A549 (cell line): ENCODE measurements around the gene ANKHD1.
"Not testable (repeated sequence)": the region's sequence is repeated elsewhere in the genome, so short reads cannot be mapped to it uniquely, and the experiment has no call there.

ENCODE experiments used
- CEBPB ChIP-seq, 2 experiments: fragments of >200 bp in 1 of 2; sonication (Bioruptor Twin) in 1 of 2; formaldehyde crosslinking in 1 of 2; IDR thresholded peaks; 2 replicates each; pipeline ENCODE4 v1.6.1; 2012 to 2016
- CTCF ChIP-seq: fragments of >200 bp; sonication (Bioruptor Twin); formaldehyde crosslinking; IDR thresholded peaks from 3 replicates; pipeline ENCODE4 v1.5.1; 2016
- EHF ChIP-seq: fragments of 250-450 bp; sonication (Bioruptor Pico); IDR thresholded peaks from 2 replicates; pipeline ENCODE4 v1.5.0; 2020; ENCODE audit warnings: mild to moderate bottlenecking
- ESRRA ChIP-seq: fragments of 150-350 bp; IDR thresholded peaks from 2 replicates; pipeline ENCODE4 v1.6.1; 2014; ENCODE audit warnings: mild to moderate bottlenecking, low read length, borderline replicate concordance
- GATA3 ChIP-seq: IDR thresholded peaks from 2 replicates; pipeline ENCODE4 v1.6.1; 2012; ENCODE audit warnings: borderline replicate concordance
- JUNB ChIP-seq: fragments of >200 bp; sonication (Bioruptor Twin); formaldehyde crosslinking; IDR thresholded peaks from 2 replicates; pipeline ENCODE4 v1.6.1; 2016
- KDM1A ChIP-seq: fragments of 200-600 bp; sonication (generic); IDR thresholded peaks from 2 replicates; pipeline ENCODE4 v1.6.1; 2016; ENCODE audit warnings: low read depth, mild to moderate bottlenecking
- KDM5A ChIP-seq: fragments of 200-600 bp; sonication (generic); IDR thresholded peaks from 2 replicates; pipeline ENCODE4 v1.6.1; 2016; ENCODE audit warnings: antibody characterized with exemption, mild to moderate bottlenecking
- MAX ChIP-seq: IDR thresholded peaks from 2 replicates; pipeline ENCODE4 v1.6.1; 2012
- NR3C1 ChIP-seq: fragments of >200 bp; sonication (Bioruptor Twin); formaldehyde crosslinking; IDR thresholded peaks from 3 replicates; pipeline ENCODE4 v1.6.1; 2017
- PBX3 ChIP-seq: IDR thresholded peaks from 2 replicates; pipeline ENCODE4 v1.6.1; 2012
- POLR2A ChIP-seq: IDR thresholded peaks from 2 replicates; pipeline ENCODE4 v1.6.1; 2012; ENCODE audit warnings: mild to moderate bottlenecking, low read length

- TF ChIP-seq CTCF; ESRRA; MAX; KDM5A; KDM1A; EHF (CRISPR knock-in tag); GATA3; POLR2A; PBX3; NR3C1; JUNB; CEBPB (IDR thresholded peaks at IDR 0.05): not testable (repeated sequence)
Measured at GRCh38 chr5:140457368-140457767, 55.7 kb downstream of the ANKHD1 start.
